ENCODE results near the gene SAA4. TPM values are rescaled to one million over a fixed set of nuclear protein-coding genes. Genes with fewer than 3 reads are reported as not detected.

Gene SAA4, protein sequence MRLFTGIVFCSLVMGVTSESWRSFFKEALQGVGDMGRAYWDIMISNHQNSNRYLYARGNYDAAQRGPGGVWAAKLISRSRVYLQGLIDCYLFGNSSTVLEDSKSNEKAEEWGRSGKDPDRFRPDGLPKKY
- total RNA-seq (not detected), polyA plus RNA-seq (not detected)

DNA sequence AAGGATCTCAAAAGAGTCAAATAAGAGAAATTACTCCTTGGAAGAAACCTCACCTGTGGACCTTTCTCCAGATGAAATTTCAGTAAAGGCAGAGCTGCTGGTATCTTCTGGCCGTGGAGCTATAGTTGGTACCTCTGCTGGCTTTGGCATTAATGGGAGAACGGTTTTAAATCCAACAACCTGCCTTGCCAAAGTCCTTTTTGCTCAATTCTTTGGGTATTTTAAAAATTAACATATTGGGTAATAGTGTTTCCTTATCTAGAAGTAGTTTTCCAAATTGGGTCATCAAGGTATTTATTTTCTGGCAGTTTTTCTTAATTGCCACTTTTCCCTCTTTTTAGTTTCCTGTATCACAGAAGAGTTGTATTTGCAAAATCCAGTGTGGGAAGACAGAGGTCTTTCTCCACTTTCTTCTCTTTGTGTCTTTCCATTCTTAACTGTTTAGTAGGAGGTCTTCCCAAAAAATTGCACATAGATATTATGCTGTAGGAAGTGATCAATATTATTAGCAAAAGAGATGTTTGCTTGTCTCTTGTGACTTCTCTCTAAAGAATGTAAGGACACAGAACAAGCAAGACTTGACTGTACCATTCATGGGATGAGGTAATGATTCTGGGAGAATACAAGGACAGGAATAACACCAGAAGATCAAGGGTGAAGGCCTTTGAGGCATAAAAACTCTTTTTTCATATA lies at the start of gene SAA4:
Gene SAA4, minus strand, starts transcription at position 139 of the 693 bp plus-strand sequence. CDS start 876 bp downstream, outside the sequence.
- Histone ChIP-seq H3K27me3 (ENCODE audit: insufficient read depth, low read length) (peaks cover 3% of the 10 kb centered on the region), H3K4me1 (ENCODE audit: insufficient read depth, low read length) (no peaks in the 10 kb centered on the region), H3K9me3 (ENCODE audit: control insufficient read depth in 1 of 2, low read length in 2 of 2) (no peaks in the 10 kb centered on the region), H3K4me3 (ENCODE audit: low read length in 2 of 2) (no peak within 1 kb of the TSS), H3K36me3 (ENCODE audit: insufficient read depth, low read length) (no peaks in the 10 kb centered on the region), H3K27ac (ENCODE audit: low read depth, low read length) (no peak within 1 kb of the TSS)
- ChIA-PET POLR2A (ENCODE audit: partially characterized antibody) (no interaction called here), CTCF (ENCODE audit: partially characterized antibody) (interaction anchor here (1.4 kb wide), 1 partner anchor 8 kb away, joined by 4 read pairs; no protein-coding TSS in a partner anchor)
- H3K27me3 Mint-ChIP-seq = peaks cover 12 to 31% of the 10 kb centered on the region in 2 donors
- H3K4me3 Mint-ChIP-seq = no peak within 1 kb of the TSS
- no peaks in the 10 kb centered on the region for H3K4me1 Mint-ChIP-seq
- H3K36me3 Mint-ChIP-seq = no peaks in the 10 kb centered on the region
- no peak for DNase-seq
- peaks cover 0 to 3% (median 0%) of the 10 kb centered on the region in 8 donors for H3K9me3 Mint-ChIP-seq
- no peak within 1 kb of the TSS for H3K27ac Mint-ChIP-seq
- intact Hi-C loops (cut with micrococcal nuclease) = no loop called here

DNA sequence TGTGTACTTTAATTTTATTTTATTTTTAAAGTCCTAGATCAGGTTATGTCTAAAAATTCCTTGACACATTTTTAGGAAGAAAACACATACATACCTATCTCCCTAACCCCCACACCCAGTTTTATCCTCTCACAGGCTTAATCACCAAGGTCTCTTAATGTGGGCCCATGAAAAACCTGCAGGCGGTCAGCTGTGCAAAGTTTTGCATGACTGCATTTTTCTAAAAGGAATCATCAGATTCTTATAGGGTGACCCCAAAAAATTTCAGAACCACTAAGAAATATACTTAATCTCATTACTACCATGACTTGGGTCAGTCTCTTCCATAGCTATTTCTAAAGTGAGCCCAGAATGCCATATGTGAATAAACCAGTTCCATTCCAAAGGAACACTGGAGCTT lies 49.2 kb upstream of the SAA4 start:
- Mint-ChIP-seq H3K4me1 (peaks cover 0 to 6% (median 2%) of the 10 kb centered on the region in 4 donors), H3K4me3 (no peak overlapping the region), H3K9me3 (no peaks in the 10 kb centered on the region), H3K27ac (no peak overlapping the region), H3K27me3 (no peaks in the 10 kb centered on the region), H3K36me3 (peaks cover 60 to 64% of the 10 kb centered on the region in 2 donors)
- ChIA-PET POLR2A (ENCODE audit: partially characterized antibody) (interaction anchor here (1.4 kb wide), 1 partner anchor 12 kb away, joined by 3 read pairs; no protein-coding TSS in a partner anchor), CTCF (ENCODE audit: partially characterized antibody) (interaction anchor here (0.8 kb wide), 1 partner anchor 28 kb away, joined by 4 read pairs; no protein-coding TSS in a partner anchor)
- DNase-seq = no peak
- intact Hi-C loops (cut with micrococcal nuclease) = no loop called here
- Histone ChIP-seq H3K36me3 (ENCODE audit: insufficient read depth, low read length) (peaks cover 29% of the 10 kb centered on the region), H3K27ac (ENCODE audit: low read depth, low read length) (no peak overlapping the region), H3K27me3 (ENCODE audit: insufficient read depth, low read length) (no peaks in the 10 kb centered on the region), H3K4me3 (ENCODE audit: low read length in 2 of 2) (no peak overlapping the region), H3K4me1 (ENCODE audit: insufficient read depth, low read length) (peaks cover 2% of the 10 kb centered on the region), H3K9me3 (ENCODE audit: control insufficient read depth in 1 of 2, low read length in 2 of 2) (no peaks in the 10 kb centered on the region)

DNA sequence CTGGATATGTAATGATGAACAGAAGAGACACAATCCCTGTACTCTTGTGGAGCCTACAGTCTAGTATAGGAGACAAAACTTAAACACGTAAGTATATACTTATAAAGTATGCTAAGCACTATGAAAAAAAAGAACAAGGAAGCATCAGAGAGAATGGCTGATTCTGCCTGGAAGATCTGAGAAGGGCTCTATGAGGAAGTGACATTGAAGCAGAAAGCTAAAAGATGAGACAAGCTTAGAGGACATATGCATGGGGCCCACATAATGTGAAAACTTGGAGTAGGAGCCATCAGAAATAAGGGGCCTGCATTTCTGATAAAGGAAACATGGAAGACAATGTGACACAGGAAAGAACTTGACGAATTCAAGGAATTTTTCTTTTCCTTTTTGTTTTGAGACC lies 46.0 kb upstream of the SAA4 start:
- Mint-ChIP-seq H3K9me3 (no peaks in the 10 kb centered on the region), H3K27me3 (no peaks in the 10 kb centered on the region), H3K36me3 (peaks cover 61 to 64% of the 10 kb centered on the region in 2 donors), H3K4me3 (no peak overlapping the region), H3K4me1 (peaks cover 6 to 17% (median 12%) of the 10 kb centered on the region in 4 donors), H3K27ac (peak overlapping the region in 3 of 7 donors; percentile 52 to 81 (median 76))
- H3K9me3 ChIP-seq (ENCODE audit: control insufficient read depth in 1 of 2, low read length in 2 of 2) = no peaks in the 10 kb centered on the region
- no peaks in the 10 kb centered on the region for H3K27me3 ChIP-seq (ENCODE audit: insufficient read depth, low read length)
- CTCF ChIA-PET (ENCODE audit: partially characterized antibody) = no interaction called here
- intact Hi-C loops (cut with micrococcal nuclease) = no loop called here
- H3K4me3 ChIP-seq (ENCODE audit: low read length in 2 of 2) = no peak overlapping the region
- DNase-seq = no peak
- H3K36me3 ChIP-seq (ENCODE audit: insufficient read depth, low read length) = peaks cover 23% of the 10 kb centered on the region
- POLR2A ChIA-PET (ENCODE audit: partially characterized antibody) = no interaction called here
- peaks cover 6% of the 10 kb centered on the region for H3K4me1 ChIP-seq (ENCODE audit: insufficient read depth, low read length)
- H3K27ac ChIP-seq (ENCODE audit: low read depth, low read length) = no peak overlapping the region

DNA sequence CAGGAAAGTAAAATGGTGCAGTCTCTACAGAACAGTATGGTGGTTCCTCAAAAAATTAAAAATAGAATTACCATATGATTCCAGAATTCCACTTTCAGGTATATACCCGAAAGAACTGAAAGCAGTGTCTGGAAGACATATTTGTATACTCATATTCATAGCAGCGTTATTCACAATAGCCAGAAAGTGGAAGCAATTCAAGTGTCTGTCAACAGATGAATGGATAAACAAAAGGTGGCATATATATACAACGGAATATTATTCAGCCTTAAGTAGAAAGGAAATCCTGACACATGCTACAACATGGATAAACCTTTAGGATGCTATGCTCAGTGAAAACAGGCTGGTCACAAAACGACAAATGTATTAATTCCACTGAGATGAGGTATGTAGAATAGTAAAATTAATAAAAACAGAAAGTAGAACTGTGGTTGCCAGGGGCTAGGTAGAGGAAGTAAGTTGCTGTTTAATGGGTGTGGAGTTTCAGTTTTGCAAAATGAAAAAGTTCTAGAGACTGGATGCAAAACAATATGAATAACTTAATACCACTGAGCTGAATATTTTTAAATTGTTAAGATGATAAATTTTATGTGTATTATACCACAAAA lies 43.9 kb upstream of the SAA4 start:
- intact Hi-C loops (cut with micrococcal nuclease) = no loop called here
- H3K27ac ChIP-seq (ENCODE audit: low read depth, low read length) = no peak overlapping the region
- H3K27ac Mint-ChIP-seq = peak overlapping the region; percentile 4 to 88 (median 62)
- H3K4me1 ChIP-seq (ENCODE audit: insufficient read depth, low read length) = peaks cover 6% of the 10 kb centered on the region
- no peaks in the 10 kb centered on the region for H3K27me3 ChIP-seq (ENCODE audit: insufficient read depth, low read length)
- peaks cover 6 to 17% (median 12%) of the 10 kb centered on the region in 4 donors for H3K4me1 Mint-ChIP-seq
- peaks cover 45 to 57% of the 10 kb centered on the region in 2 donors for H3K36me3 Mint-ChIP-seq
- H3K4me3 Mint-ChIP-seq = peak overlapping the region in 6 of 8 donors; percentile 26 to 85 (median 68)
- H3K9me3 Mint-ChIP-seq = no peaks in the 10 kb centered on the region
- no peaks in the 10 kb centered on the region for H3K9me3 ChIP-seq (ENCODE audit: control insufficient read depth in 1 of 2, low read length in 2 of 2)
- H3K4me3 ChIP-seq (ENCODE audit: low read length in 2 of 2) = no peak overlapping the region
- POLR2A ChIA-PET (ENCODE audit: partially characterized antibody) = no interaction called here
- CTCF ChIA-PET (ENCODE audit: partially characterized antibody) = interaction anchor here (1.9 kb wide), 1 partner anchor 37 kb away, joined by 6 read pairs; no protein-coding TSS in a partner anchor
- H3K27me3 Mint-ChIP-seq = no peaks in the 10 kb centered on the region
- H3K36me3 ChIP-seq (ENCODE audit: insufficient read depth, low read length) = peaks cover 14% of the 10 kb centered on the region
- no peak for DNase-seq

DNA sequence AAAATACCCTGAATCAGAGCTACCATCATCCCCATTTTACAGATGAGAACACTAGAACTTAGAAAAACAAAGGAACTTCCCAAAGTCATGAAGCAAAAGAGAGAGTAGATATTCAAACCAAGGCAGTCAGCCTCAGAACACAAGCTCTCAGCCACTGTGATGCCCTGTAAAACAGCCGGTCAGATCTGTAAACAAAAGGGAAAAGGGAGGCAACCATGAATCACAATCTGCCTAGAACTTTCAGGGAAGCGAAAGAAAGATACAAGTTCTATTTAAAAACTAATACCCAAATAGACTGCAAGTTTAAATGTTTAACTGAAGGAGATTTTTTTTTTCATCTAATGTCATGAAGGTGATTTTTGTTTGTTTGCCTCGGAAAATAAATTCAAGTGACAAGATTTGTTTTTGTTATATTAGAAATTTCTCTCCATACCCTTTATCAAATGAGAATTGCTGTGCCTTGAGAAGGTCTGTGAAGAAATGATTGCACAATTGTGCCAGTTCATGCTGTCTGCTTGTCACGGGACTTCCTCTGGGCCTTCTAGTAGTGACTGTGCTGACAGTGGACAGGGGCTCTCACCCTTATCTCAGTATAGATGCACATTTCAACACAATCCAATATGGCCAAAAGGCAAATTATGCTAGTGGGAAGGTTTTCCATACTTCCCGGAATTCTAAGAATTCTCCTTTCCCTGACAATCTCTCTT lies 41.1 kb upstream of the SAA4 start:
- Histone ChIP-seq H3K4me3 (ENCODE audit: low read length in 2 of 2) (no peak overlapping the region), H3K27me3 (ENCODE audit: insufficient read depth, low read length) (no peaks in the 10 kb centered on the region), H3K36me3 (ENCODE audit: insufficient read depth, low read length) (peaks cover 7% of the 10 kb centered on the region), H3K9me3 (ENCODE audit: control insufficient read depth in 1 of 2, low read length in 2 of 2) (no peaks in the 10 kb centered on the region), H3K27ac (ENCODE audit: low read depth, low read length) (no peak overlapping the region), H3K4me1 (ENCODE audit: insufficient read depth, low read length) (peaks cover 6% of the 10 kb centered on the region)
- DNase-seq = no peak
- POLR2A ChIA-PET (ENCODE audit: partially characterized antibody) = no interaction called here
- CTCF ChIA-PET (ENCODE audit: partially characterized antibody) = interaction anchor here (1.1 kb wide), 1 partner anchor 11 kb away, joined by 3 read pairs; no protein-coding TSS in a partner anchor
- no peak overlapping the region for H3K4me3 Mint-ChIP-seq
- peaks cover 6 to 17% (median 13%) of the 10 kb centered on the region in 4 donors for H3K4me1 Mint-ChIP-seq
- peaks cover 0 to 2% (median 0%) of the 10 kb centered on the region in 8 donors for H3K9me3 Mint-ChIP-seq
- H3K27ac Mint-ChIP-seq = peak overlapping the region in 1 of 7 donors; percentile 19
- H3K27me3 Mint-ChIP-seq = no peaks in the 10 kb centered on the region
- intact Hi-C loops (cut with micrococcal nuclease) = no loop called here
- peaks cover 38 to 57% of the 10 kb centered on the region in 2 donors for H3K36me3 Mint-ChIP-seq

DNA sequence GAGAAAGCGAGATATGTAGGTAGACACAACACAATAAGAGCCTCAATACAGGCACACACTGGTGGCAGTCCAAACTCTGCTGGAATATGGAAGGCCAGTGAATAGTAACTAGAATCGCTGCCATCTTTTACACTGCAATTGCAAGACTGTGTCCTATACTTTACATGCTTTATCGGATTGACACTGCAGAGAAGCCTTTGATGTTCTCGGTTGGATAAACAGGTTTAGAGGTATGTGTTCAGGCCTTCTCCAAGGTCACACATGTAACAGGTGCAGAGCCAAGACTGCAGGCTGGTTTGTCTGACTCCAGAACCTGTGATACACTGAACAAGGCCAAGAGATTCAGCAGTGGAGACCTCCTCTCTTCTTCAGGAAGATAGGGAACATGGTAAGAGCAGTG lies 34.6 kb upstream of the SAA4 start:
- H3K27ac Mint-ChIP-seq = no peak overlapping the region

More for the DNA sequence above, 34.6 kb upstream of the SAA4 start:
- no peak for DNase-seq
- H3K36me3 ChIP-seq (ENCODE audit: insufficient read depth, low read length) = no peaks in the 10 kb centered on the region
- H3K9me3 ChIP-seq (ENCODE audit: control insufficient read depth in 1 of 2, low read length in 2 of 2) = no peaks in the 10 kb centered on the region
- no peak overlapping the region for H3K4me3 ChIP-seq (ENCODE audit: low read length in 2 of 2)
- Mint-ChIP-seq H3K4me3 (no peak overlapping the region), H3K9me3 (peaks cover 0 to 4% (median 0%) of the 10 kb centered on the region in 8 donors), H3K27me3 (no peaks in the 10 kb centered on the region), H3K36me3 (peaks cover 5 to 14% of the 10 kb centered on the region in 2 donors), H3K4me1 (peaks cover 0 to 3% (median under 1%) of the 10 kb centered on the region in 4 donors)
- no peaks in the 10 kb centered on the region for H3K4me1 ChIP-seq (ENCODE audit: insufficient read depth, low read length)
- ChIA-PET CTCF (ENCODE audit: partially characterized antibody) (no interaction called here), POLR2A (ENCODE audit: partially characterized antibody) (no interaction called here)
- H3K27me3 ChIP-seq (ENCODE audit: insufficient read depth, low read length) = no peaks in the 10 kb centered on the region
- no peak overlapping the region for H3K27ac ChIP-seq (ENCODE audit: low read depth, low read length)
- intact Hi-C loops (cut with micrococcal nuclease) = no loop called here
